ENCODE measurements around the gene INKA2. TPM values are rescaled to one million over a fixed set of nuclear protein-coding genes. Genes with fewer than 3 reads are reported as not detected.
A peak's percentile ranks its signal among the peaks of the same experiment; 100 is the strongest.

The INKA2 gene
- total RNA-seq, 1 experiment from 2014 or later = 12.3 TPM

- H3K27me3 Mint-ChIP-seq (ENCODE audit: low read depth) = peaks cover 16% of the 10 kb centered on the region
- Histone ChIP-seq H3K14ac (ENCODE audit: insufficient read depth, low read length) (no peak overlapping the region), H3K4me1 (ENCODE audit: insufficient read depth, low read length) (peaks cover 25% of the 10 kb centered on the region), H4K8ac (replicated peaks; ENCODE audit: insufficient read length, low read depth, low read length) (no peak overlapping the region), H3K18ac (ENCODE audit: insufficient read length, low read depth, low read length) (no peak overlapping the region), H3K9ac (ENCODE audit: extremely low read depth, insufficient read length, low read length) (no peak overlapping the region), H3K79me2 (ENCODE audit: insufficient read depth, low read length) (no peaks in the 10 kb centered on the region; the same call in 1 of the 2 replicates), H3K27ac (ENCODE audit: insufficient read length, low read depth, low read length) (no peak overlapping the region), H2BK120ac (ENCODE audit: low read depth, low read length, poor library complexity, severe bottlenecking) (no peak overlapping the region), H4K5ac (ENCODE audit: insufficient read length, low read depth, low read length) (no peak overlapping the region), H2AK5ac (ENCODE audit: insufficient read length, low read length) (no peak overlapping the region), H3K56ac (ENCODE audit: insufficient read length, low read depth, low read length) (no peak overlapping the region), H3K23ac (ENCODE audit: insufficient read length, low read depth, low read length) (no peak overlapping the region), H3K4me2 (ENCODE audit: insufficient read depth, insufficient read length, low read length) (peak overlapping the region; percentile 81), H3K23me2 (ENCODE audit: insufficient read length, low read depth, low read length, poor library complexity, severe bottlenecking) (peaks cover 19% of the 10 kb centered on the region), H3K4ac (ENCODE audit: low read depth, low read length) (no peak overlapping the region), H3K27me3 (ENCODE audit: insufficient read depth, low read length) (no peaks in the 10 kb centered on the region), H2BK12ac (ENCODE audit: insufficient read length, low read depth, low read length) (no peak overlapping the region), H4K20me1 (ENCODE audit: control insufficient read depth, insufficient read depth, insufficient read length) (no peaks in the 10 kb centered on the region), H3K79me1 (ENCODE audit: insufficient read depth, low read depth, low read length, poor library complexity, severe bottlenecking) (no peaks in the 10 kb centered on the region), H4K91ac (ENCODE audit: insufficient read length, low read depth, low read length) (no peak overlapping the region), H3K9me3 (ENCODE audit: control insufficient read depth, low read depth, low read length) (no peaks in the 10 kb centered on the region), H2BK5ac (ENCODE audit: insufficient read length, low read length) (no peak overlapping the region), H2BK20ac (ENCODE audit: low read depth, low read length, poor library complexity, severe bottlenecking) (no peak overlapping the region), H3T11ph (ENCODE audit: low read length) (no peak overlapping the region), H2AFZ (ENCODE audit: low read length) (no peak overlapping the region), H2BK15ac (ENCODE audit: low read depth, low read length) (no peak overlapping the region)
- H3K9me3 Mint-ChIP-seq = no peaks in the 10 kb centered on the region; a peak in 1 of 5 replicates
- DNase-seq = no peak
- no CpG with 5 or more reads among the region's 4 CpGs for WGBS (ENCODE audit: extremely low coverage, insufficient read length, low lambda C conversion rate)
- no peak overlapping the region for H3K27ac Mint-ChIP-seq
- no peaks in the 10 kb centered on the region for H3K36me3 Mint-ChIP-seq (ENCODE audit: insufficient read depth in 1 of 3, low read depth in 3 of 3)
- H3K4me3 Mint-ChIP-seq = peak overlapping the region; percentile 58 to 90; a peak in 3 of 5 replicates
- peaks cover 10 to 17% of the 10 kb centered on the region in 2 experiments for H3K4me1 Mint-ChIP-seq
- TF ChIP-seq CTCF (conservative IDR thresholded peaks at IDR 0.05) = no peak
Measured at GRCh38 chr1:111736548-111737215, 2.5 kb downstream of the INKA2 start.
